Suprapubic skin (tissue), 3 donors: ENCODE data around the gene BPIFB2.

Experiments used
- CTCF ChIP-seq, 2 donors: fragments of 200-600 bp in 1 of 2; fragments of 450-650 bp in 1 of 2; sonication (generic) in 1 of 2; IDR thresholded peaks; one replicate each; pipeline ENCODE4 v1.5.1; 2016 to 2019; ENCODE audit warnings: antibody characterized with exemption in 2 of 2, mild to moderate bottlenecking in 1 of 2, moderate library complexity in 1 of 2
- EP300 ChIP-seq: sonication (generic); formaldehyde crosslinking; IDR thresholded peaks from one replicate; pipeline ENCODE4 v1.6.1; 2017; ENCODE audit warnings: antibody characterized with exemption
- POLR2A ChIP-seq, 2 donors: fragments of 450-650 bp; IDR thresholded peaks; one replicate each; pipeline ENCODE4 v1.6.1; 2017; ENCODE audit warnings: antibody characterized with exemption in 2 of 2, mild to moderate bottlenecking in 2 of 2, moderate library complexity in 2 of 2

GRCh38 chr20:33002087-33002808, 5.3 kb upstream of the BPIFB2 start:
- no peak for TF ChIP-seq CTCF (IDR thresholded peaks at IDR 0.05)
- no peak for TF ChIP-seq POLR2A (IDR thresholded peaks at IDR 0.05)
- no peak for TF ChIP-seq EP300
